Smooth muscle cell (in vitro differentiated cells): Measurements from ENCODE around the gene FAM184A. TPM values are rescaled to one million over a fixed set of nuclear protein-coding genes. Genes with fewer than 3 reads are reported as not detected.
"Not testable (repeated sequence)": the region's sequence is repeated elsewhere in the genome, so short reads cannot be mapped to it uniquely, and the experiment has no call there.

Experiments
- DNase-seq: peaks from one replicate; lab custom pipeline; 2025; ENCODE audit not compliant: unreplicated experiment; lab: John Stamatoyannopoulos, UW
- H2AFZ ChIP-seq: fragments of 200-600 bp; sonication (generic); 2 replicates; pipeline ENCODE4 v1.6.0; 2016; ENCODE audit warnings: antibody characterized with exemption, low read depth, mild to moderate bottlenecking
- H3F3A ChIP-seq: fragments of 200-600 bp; sonication (generic); 2 replicates; pipeline ENCODE4 v1.6.0; 2017; ENCODE audit warnings: antibody characterized with exemption, low read depth
- H3K27ac ChIP-seq: fragments of 200-600 bp; sonication (generic); 2 replicates; pipeline ENCODE4 v1.5.1; 2016; ENCODE audit warnings: low read depth, mild to moderate bottlenecking
- H3K27me3 ChIP-seq: fragments of 200-600 bp; sonication (generic); 2 replicates; pipeline ENCODE4 v1.6.1; 2016; ENCODE audit warnings: low read depth, mild to moderate bottlenecking
- H3K36me3 ChIP-seq: fragments of 200-600 bp; sonication (generic); 2 replicates; pipeline ENCODE4 v1.5.1; 2016; ENCODE audit warnings: low read depth
- H3K4me1 ChIP-seq: fragments of 200-600 bp; sonication (generic); 2 replicates; pipeline ENCODE4 v1.5.1; 2016; ENCODE audit warnings: low read depth
- H3K4me2 ChIP-seq: fragments of 200-600 bp; sonication (generic); 2 replicates; pipeline ENCODE4 v1.6.0; 2016; ENCODE audit warnings: mild to moderate bottlenecking
- H3K4me3 ChIP-seq: fragments of 200-600 bp; sonication (generic); 2 replicates; pipeline ENCODE4 v1.5.1; 2016; ENCODE audit warnings: mild to moderate bottlenecking
- H3K79me2 ChIP-seq: fragments of 200-600 bp; sonication (generic); 2 replicates; pipeline ENCODE4 v1.6.0; 2016; ENCODE audit warnings: low read depth, mild to moderate bottlenecking
- H3K9ac ChIP-seq: fragments of 200-600 bp; sonication (generic); 2 replicates; pipeline ENCODE4 v1.6.0; 2016; ENCODE audit warnings: low read depth
- H3K9me3 ChIP-seq: fragments of 200-600 bp; sonication (generic); replicated peaks from 2 replicates; pipeline ENCODE4 v1.5.1; 2016; ENCODE audit warnings: low read depth
- H4K20me1 ChIP-seq: fragments of 200-600 bp; sonication (generic); 2 replicates; pipeline ENCODE4 v1.6.0; 2016; ENCODE audit warnings: low read depth
- WGBS: methylation state at CpG from one replicate; pipeline ENCODE4 v1.1.7; 2016; ENCODE audit warnings: low lambda C conversion rate; 5-methylcytosine and 5-hydroxymethylcytosine counted together
- polyA plus RNA-seq: library from polyadenylated mRNA; unstranded; fragments of >200 nt; fragmentation: Nextera tagmentation; extraction: Ambion mirVana; gene quantifications from 2 replicates; pipeline ENCODE4 v1.2.1, GENCODE V29; 2016
- total RNA-seq: library from RNA; depleted of rRNA; stranded (reverse); fragments of >200 nt; gene quantifications from 2 replicates; pipeline ENCODE4 v1.2.3, GENCODE V29; 2014
- TF ChIP-seq, protein P1 (sequence below): fragments of 200-600 bp; sonication (generic); IDR thresholded peaks from 2 replicates; pipeline ENCODE4 v1.5.1; 2017; ENCODE audit warnings: borderline replicate concordance, mild to moderate bottlenecking, antibody characterized with exemption; ENCODE audit not compliant: insufficient read depth, poor library complexity, severe bottlenecking

FAM184A gene
- total and polyA plus RNA-seq, 2 experiments from 2014 or later: 0.23 to 0.31 TPM

DNA sequence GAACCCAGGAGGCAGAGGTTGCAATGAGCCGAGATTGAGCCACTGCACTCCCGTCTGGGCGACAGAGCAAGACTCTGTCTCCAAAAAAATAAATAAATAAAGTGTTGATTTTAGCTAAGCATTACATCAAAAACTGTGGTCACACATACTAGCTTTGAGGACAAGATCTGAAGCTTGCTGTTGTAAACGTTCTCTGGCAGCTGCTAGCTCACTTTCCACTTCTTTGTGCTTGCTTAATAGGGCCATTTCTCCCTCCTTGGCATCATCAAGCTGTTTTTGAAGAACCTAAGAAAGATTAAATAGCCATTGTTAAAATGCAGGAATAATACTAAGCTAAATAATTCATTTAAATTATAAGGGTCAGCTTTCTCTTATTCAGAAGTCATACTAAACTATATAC lies 55.7 kb downstream of the FAM184A start:
- no peak for DNase-seq
- no peaks in the 10 kb centered on the region for H3F3A ChIP-seq
- 84% methylated on average over 4 of the region's 4 CpGs for WGBS
- H3K36me3 ChIP-seq: no peaks in the 10 kb centered on the region
- H3K4me1 ChIP-seq: peaks cover 5% of the 10 kb centered on the region
- no peaks in the 10 kb centered on the region for H3K9me3 ChIP-seq
- H4K20me1 ChIP-seq: no peaks in the 10 kb centered on the region
- H3K4me3 ChIP-seq: no peak overlapping the region
- no peak overlapping the region for H3K4me2 ChIP-seq
- no peak overlapping the region for H3K9ac ChIP-seq
- no peaks in the 10 kb centered on the region for H3K79me2 ChIP-seq
- H3K27me3 ChIP-seq: no peaks in the 10 kb centered on the region
- TF ChIP-seq, protein P1, sequence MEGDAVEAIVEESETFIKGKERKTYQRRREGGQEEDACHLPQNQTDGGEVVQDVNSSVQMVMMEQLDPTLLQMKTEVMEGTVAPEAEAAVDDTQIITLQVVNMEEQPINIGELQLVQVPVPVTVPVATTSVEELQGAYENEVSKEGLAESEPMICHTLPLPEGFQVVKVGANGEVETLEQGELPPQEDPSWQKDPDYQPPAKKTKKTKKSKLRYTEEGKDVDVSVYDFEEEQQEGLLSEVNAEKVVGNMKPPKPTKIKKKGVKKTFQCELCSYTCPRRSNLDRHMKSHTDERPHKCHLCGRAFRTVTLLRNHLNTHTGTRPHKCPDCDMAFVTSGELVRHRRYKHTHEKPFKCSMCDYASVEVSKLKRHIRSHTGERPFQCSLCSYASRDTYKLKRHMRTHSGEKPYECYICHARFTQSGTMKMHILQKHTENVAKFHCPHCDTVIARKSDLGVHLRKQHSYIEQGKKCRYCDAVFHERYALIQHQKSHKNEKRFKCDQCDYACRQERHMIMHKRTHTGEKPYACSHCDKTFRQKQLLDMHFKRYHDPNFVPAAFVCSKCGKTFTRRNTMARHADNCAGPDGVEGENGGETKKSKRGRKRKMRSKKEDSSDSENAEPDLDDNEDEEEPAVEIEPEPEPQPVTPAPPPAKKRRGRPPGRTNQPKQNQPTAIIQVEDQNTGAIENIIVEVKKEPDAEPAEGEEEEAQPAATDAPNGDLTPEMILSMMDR: no peak
- H3K27ac ChIP-seq: no peak overlapping the region
- H2AFZ ChIP-seq: no peak overlapping the region

DNA sequence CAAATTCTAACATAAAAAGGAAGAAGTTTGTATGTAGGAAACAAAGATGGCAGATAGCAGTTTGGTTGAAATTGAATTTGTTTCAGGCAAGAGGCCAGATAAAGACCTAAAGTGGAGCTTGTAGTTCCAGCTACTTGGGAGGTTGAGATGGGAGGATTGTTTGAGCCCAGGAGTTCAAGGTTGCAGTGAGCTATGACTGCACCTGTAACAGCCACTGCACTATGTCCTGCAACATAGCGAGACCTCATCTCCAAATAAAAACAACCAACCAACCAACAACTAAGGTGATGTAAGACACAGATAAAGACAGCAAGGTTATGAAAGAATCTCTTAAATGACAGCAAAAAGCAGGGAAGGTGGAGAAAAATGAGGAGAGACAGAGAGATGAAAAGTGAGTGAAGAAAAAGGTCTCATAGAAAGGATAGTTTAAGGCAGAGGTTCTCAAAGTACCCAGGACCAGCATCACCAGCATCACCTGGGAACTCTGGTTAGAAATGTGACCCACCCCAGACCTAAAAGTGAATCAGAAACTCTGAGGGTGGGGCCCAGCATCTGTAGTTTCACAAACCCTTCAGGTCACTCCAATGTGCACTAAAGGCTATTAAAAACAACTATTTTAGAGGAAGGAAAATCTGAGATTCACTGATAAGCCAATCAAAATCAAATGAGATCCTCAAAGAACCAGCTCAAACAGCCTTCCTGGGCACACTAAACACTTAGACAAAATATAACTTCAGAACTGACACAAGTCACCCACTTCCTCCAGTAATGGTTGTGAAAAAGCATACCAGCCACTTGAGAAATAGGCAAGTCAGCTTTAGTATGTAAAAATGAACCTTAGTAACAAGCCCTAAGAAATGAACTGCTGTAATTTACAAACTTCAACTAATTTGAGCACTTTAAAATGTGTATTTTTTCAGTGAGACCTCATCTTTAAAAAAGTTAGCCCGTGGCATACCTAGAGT lies 57.6 kb downstream of the FAM184A start:
- WGBS: 95% methylated on average over 2 of the region's 2 CpGs
- H3K27me3 ChIP-seq: no peaks in the 10 kb centered on the region

DNA sequence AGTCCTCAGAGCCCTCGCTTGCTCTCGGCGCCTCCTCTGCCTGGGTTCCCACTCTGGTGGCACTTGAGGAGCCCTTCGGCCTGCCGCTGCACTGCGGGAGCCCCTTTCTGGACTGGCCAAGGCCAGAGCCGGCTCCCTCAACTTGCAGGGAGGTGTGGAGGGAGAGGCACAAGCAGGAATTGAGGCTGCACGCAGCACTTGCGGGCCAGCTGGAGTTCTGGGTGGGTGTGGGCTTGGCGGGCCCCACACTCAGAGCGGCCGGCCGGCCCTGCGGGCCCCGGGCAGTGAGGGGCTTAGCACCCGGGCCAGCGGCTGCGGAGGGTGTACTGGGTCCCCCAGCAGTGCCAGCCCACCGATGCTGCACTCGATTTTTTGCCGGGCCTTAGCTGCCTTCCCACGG lies 63.3 kb downstream of the FAM184A start:
- H3K27me3 ChIP-seq, H3K79me2 ChIP-seq, H3K9ac ChIP-seq, DNase-seq, H3K36me3 ChIP-seq, H3K9me3 ChIP-seq, H3K4me2 ChIP-seq, H3K27ac ChIP-seq, H2AFZ ChIP-seq, H3K4me3 ChIP-seq, H3F3A ChIP-seq, H3K4me1 ChIP-seq, H4K20me1 ChIP-seq: not testable (repeated sequence)
- 98% methylated on average over 22 of the region's 22 CpGs for WGBS

More for the DNA sequence above, 57.6 kb downstream of the FAM184A start:
- Histone ChIP-seq H3K4me2 (no peak overlapping the region), H3K9me3 (no peaks in the 10 kb centered on the region), H3F3A (no peaks in the 10 kb centered on the region), H3K4me3 (no peak overlapping the region), H3K27ac (no peak overlapping the region), H3K9ac (no peak overlapping the region), H2AFZ (no peak overlapping the region), H4K20me1 (no peaks in the 10 kb centered on the region), H3K79me2 (no peaks in the 10 kb centered on the region), H3K36me3 (no peaks in the 10 kb centered on the region), H3K4me1 (no peaks in the 10 kb centered on the region)
- TF ChIP-seq, protein P1: no peak
- no peak for DNase-seq

DNA sequence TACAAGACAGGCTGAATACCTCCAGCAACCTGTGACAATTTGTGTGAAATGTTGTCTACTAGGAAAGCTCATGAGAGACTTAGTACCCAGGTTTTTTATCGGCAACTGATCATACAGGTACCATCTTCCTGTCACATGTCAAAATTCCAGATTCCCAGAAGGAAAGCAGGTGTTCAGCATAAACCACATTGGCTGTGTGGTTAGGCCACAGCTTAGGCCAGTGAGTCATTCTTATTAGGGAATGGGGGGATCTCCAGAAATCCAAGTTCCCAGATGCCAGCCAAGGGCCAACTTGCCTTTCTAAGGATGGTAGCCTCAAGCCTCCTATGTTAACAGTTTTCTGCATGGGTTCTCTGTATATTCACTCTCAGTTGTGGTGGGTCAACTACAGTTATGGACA lies 65.9 kb downstream of the FAM184A start:
- H3K4me2 ChIP-seq: no peak overlapping the region
- H3K36me3 ChIP-seq: no peaks in the 10 kb centered on the region
- H3K27ac ChIP-seq: no peak overlapping the region
- no peaks in the 10 kb centered on the region for H3K27me3 ChIP-seq
- no peak for DNase-seq
- no peaks in the 10 kb centered on the region for H3K4me1 ChIP-seq
- no peaks in the 10 kb centered on the region for H3F3A ChIP-seq
- H2AFZ ChIP-seq: no peak overlapping the region
- no peaks in the 10 kb centered on the region for H3K79me2 ChIP-seq
- no peaks in the 10 kb centered on the region for H4K20me1 ChIP-seq
- H3K9ac ChIP-seq: no peak overlapping the region
- H3K4me3 ChIP-seq: no peak overlapping the region
- TF ChIP-seq, protein P1: no peak
- H3K9me3 ChIP-seq: no peaks in the 10 kb centered on the region
- WGBS: 88% methylated on average over 1 of the region's 1 CpG

DNA sequence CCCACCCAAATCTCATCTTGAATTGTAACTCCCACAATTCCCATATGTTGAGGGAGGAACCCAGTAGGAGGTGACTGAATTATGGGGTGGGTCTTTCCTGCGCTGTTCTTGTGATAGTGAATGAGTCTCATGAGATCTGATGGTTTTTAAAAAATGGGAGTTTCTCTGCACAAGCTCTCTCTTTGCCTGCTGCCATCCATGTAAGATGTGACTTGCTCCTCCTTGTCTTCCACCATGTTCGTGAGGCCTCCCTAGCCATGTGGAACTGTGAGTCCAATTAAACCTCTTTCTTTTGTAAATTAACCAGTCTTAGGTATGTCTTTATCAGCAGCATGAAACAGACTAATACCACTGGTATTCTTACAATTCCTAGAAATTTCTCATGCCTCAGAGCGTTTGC lies 69.2 kb downstream of the FAM184A start:
- H3K4me2 ChIP-seq, H3F3A ChIP-seq, H3K27me3 ChIP-seq, H3K9ac ChIP-seq, H3K4me1 ChIP-seq, H3K36me3 ChIP-seq, H3K27ac ChIP-seq, H2AFZ ChIP-seq, H4K20me1 ChIP-seq, H3K4me3 ChIP-seq, H3K79me2 ChIP-seq, DNase-seq, H3K9me3 ChIP-seq: not testable (repeated sequence)
- 94% methylated on average over 3 of the region's 3 CpGs for WGBS
